GM06990 (cell line): Measurements from ENCODE around the gene RSRC2.
"Not testable (repeated sequence)": the region's sequence is repeated elsewhere in the genome, so short reads cannot be mapped to it uniquely, and the experiment has no call there.

Experiments
- DNase-seq: peaks from one replicate; pipeline ENCODE4 v3.0.0-alpha.2; 2011; ENCODE audit not compliant: insufficient read length; ENCODE audit errors: extremely low read depth
- H3K27me3 ChIP-seq: replicated peaks from 2 replicates; pipeline ENCODE4 v1.6.0; 2011; ENCODE audit warnings: low read length; ENCODE audit not compliant: control insufficient read depth, insufficient read depth
- H3K36me3 ChIP-seq: 2 replicates; pipeline ENCODE4 v1.5.1; 2011; ENCODE audit warnings: low read length; ENCODE audit not compliant: control insufficient read depth, insufficient read depth
- H3K4me3 ChIP-seq: replicated peaks from 2 replicates; pipeline ENCODE4 v1.5.1; 2011; ENCODE audit warnings: low read depth, mild to moderate bottlenecking, control low read depth, low read length
- CTCF ChIP-seq: IDR thresholded peaks from 2 replicates; pipeline ENCODE4 v1.5.1; 2011; ENCODE audit warnings: low read length, control low read depth, mild to moderate bottlenecking, inconsistent platforms; ENCODE audit not compliant: insufficient read depth, poor library complexity, severe bottlenecking

Gene RSRC2

DNA sequence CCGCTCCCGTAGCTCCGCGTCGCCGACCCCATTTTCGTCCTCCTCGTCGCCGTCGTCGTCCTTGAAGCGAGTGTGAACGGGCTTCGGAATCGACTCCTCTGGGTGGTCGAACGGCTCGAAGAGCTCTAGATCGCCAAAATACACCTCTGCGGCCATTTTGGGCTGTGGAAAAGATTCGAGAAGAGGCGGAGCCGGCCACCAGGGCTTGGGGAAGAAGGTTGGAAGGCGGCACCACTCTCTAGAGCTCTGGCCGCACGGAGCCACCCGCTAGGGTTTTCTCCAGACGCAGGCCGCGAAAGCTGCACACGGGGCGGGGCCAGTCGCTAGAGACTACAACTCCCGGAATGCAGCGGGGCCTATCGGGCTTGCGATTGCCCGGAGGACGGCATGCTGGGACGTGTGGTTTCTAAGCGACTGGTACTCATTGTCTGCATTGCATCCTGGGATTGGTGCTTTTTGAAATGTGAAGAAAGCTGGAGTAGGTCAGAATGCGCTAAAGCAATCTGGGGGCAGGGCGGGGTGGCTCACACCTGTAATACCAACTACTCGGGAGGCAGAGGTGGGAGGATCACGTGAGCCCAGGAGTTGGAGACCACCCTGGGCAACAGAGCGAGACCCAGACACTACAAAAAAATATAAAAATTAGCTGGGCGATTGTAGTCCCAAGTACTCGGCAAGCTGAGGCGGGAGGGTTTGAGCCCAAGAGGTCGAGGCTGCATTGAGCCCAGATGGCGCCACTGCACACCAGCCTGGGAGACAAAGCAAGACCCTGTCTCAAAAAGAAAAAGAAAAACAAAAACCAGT lies 25.8 kb downstream of the RSRC2 start, which contains the start of gene ZCCHC8:
ZCCHC8 (minus strand) TSS at position 248 of the 804 bp plus-strand sequence; CDS start at position 156, 92 bp downstream.
- Histone ChIP-seq H3K4me3 (peak within 1 kb of the TSS; percentile 82), H3K27me3 (no peaks in the 10 kb centered on the region), H3K36me3 (peaks cover 2% of the 10 kb centered on the region)
- peak; percentile 41 for TF ChIP-seq CTCF
- DNase-seq, result peak; percentile 97

GRCh38 chr12:122499991-122500684 lies 26.6 kb downstream of the RSRC2 start:
- TF ChIP-seq CTCF, result no peak

GRCh38 chr12:122495258-122495657 lies 31.5 kb downstream of the RSRC2 start:
- no peak for TF ChIP-seq CTCF

More at GRCh38 chr12:122499991-122500684, 26.6 kb downstream of the RSRC2 start:
- no peak for DNase-seq
- H3K4me3 ChIP-seq, result peak overlapping the region; percentile 82
- no peaks in the 10 kb centered on the region for H3K27me3 ChIP-seq
- H3K36me3 ChIP-seq, result peaks cover 2% of the 10 kb centered on the region

GRCh38 chr12:122493222-122493621 lies 33.5 kb downstream of the RSRC2 start:
- not testable (repeated sequence) for H3K36me3 ChIP-seq, H3K4me3 ChIP-seq, DNase-seq, H3K27me3 ChIP-seq

More at GRCh38 chr12:122495258-122495657, 31.5 kb downstream of the RSRC2 start:
- no peak for DNase-seq
- Histone ChIP-seq H3K27me3 (no peaks in the 10 kb centered on the region), H3K36me3 (peaks cover 4% of the 10 kb centered on the region), H3K4me3 (no peak overlapping the region)

DNA sequence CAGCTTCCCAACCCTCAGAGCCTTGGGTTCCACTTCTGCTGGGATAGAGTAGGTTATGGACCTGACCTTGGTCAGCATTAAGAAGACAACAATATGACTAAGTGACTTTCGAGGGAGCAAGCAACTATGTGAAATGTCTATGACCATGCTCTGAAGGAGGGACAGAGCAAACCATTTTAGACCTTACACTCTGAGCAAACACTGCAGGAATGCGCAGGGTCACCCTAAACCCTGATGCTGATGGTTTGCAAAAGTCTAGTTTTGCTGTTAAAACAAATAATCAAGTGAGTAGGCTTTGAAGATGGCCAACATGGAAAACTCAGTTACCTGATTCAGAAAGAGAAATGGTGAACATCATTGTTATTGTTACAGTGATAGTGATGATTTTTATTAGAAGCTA lies 34.7 kb downstream of the RSRC2 start:
- Histone ChIP-seq H3K36me3 (peaks cover 12% of the 10 kb centered on the region), H3K27me3 (no peaks in the 10 kb centered on the region), H3K4me3 (no peak overlapping the region)
- no peak for TF ChIP-seq CTCF
- DNase-seq, result no peak

DNA sequence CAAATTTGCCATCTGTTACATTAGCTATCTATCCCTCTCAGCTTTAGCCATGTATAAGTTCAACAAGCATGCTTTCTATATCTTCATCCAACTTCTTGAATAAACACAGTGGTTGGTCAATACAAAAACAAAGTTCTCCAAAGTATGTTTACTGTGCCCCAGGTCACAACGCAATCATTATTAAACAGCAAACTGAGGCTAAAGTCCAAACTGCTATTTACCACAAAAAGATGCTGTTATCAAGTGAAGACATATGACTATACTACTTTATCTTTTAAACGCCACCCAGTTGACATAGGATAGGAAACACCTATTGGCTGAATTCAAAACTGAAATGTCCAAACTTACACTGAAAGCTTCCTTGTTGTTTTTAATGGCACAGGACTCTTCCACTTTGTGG lies 37.7 kb downstream of the RSRC2 start:
- Histone ChIP-seq H3K27me3 (no peaks in the 10 kb centered on the region), H3K36me3 (peaks cover 24% of the 10 kb centered on the region), H3K4me3 (no peak overlapping the region)
- DNase-seq, result no peak
- TF ChIP-seq CTCF, result no peak

DNA sequence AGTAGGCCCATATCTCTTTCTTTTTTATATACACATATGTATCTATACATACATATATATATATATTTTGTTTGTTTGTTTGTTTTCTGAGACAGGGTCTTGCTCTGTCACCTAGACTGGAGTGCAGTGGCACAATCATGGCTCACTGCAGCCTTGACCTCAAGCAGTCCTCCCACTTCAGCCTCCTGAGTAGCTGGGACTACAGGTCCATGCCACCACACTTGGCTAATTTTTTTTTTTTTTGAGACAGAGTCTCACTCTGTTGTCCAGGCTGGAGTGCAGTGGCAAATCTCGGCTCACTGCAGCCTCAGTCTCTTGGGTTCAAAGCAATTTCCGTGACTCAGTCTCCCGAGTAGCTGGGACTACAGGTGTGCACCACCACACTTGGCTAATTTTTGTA lies 38.9 kb downstream of the RSRC2 start:
- peaks cover 24% of the 10 kb centered on the region for H3K36me3 ChIP-seq
- not testable (repeated sequence) for H3K27me3 ChIP-seq, H3K4me3 ChIP-seq, DNase-seq
